ENCODE results near the gene SYNE1.
"Not testable (repeated sequence)": the region's sequence is repeated elsewhere in the genome, so short reads cannot be mapped to it uniquely, and the experiment has no call there.

SYNE1 gene

GRCh38 chr6:152625213-152625612 is 11.9 kb downstream of the SYNE1 start:
- Histone ChIP-seq H3K4me1 (ENCODE audit: control insufficient read depth in 2 of 2, insufficient read depth in 2 of 2, low read length in 2 of 2) (no peaks in the 10 kb centered on the region), H3K27me3 (ENCODE audit: control insufficient read depth in 2 of 2, insufficient read depth in 2 of 2, low read length in 2 of 2) (no peaks in the 10 kb centered on the region), H3K9ac (ENCODE audit: low read depth in 1 of 2, low read length in 2 of 2) (no peak overlapping the region), H3K36me3 (ENCODE audit: control insufficient read depth in 2 of 2, insufficient read depth in 2 of 2, low read length in 2 of 2) (no peaks in the 10 kb centered on the region), H3K4me3 (ENCODE audit: low read length in 2 of 2) (no peak overlapping the region), H3K9me3 (ENCODE audit: control insufficient read depth in 2 of 2, low read length in 2 of 2) (no peaks in the 10 kb centered on the region), H3K27ac (ENCODE audit: low read depth in 2 of 2, low read length in 2 of 2) (no peak overlapping the region)

GRCh38 chr6:152614776-152615175 is 22.4 kb downstream of the SYNE1 start:
- H3K9ac ChIP-seq (ENCODE audit: low read depth in 1 of 2, low read length in 2 of 2); H3K4me1 ChIP-seq (ENCODE audit: control insufficient read depth in 2 of 2, insufficient read depth in 2 of 2, low read length in 2 of 2); H3K27ac ChIP-seq (ENCODE audit: low read depth in 2 of 2, low read length in 2 of 2); H3K27me3 ChIP-seq (ENCODE audit: control insufficient read depth in 2 of 2, insufficient read depth in 2 of 2, low read length in 2 of 2); H3K36me3 ChIP-seq (ENCODE audit: control insufficient read depth in 2 of 2, insufficient read depth in 2 of 2, low read length in 2 of 2); H3K9me3 ChIP-seq (ENCODE audit: control insufficient read depth in 2 of 2, low read length in 2 of 2); H3K4me3 ChIP-seq (ENCODE audit: low read length in 2 of 2): not testable (repeated sequence)

GRCh38 chr6:152609125-152609670 is 28.0 kb downstream of the SYNE1 start:
- H3K4me1 ChIP-seq (ENCODE audit: control insufficient read depth in 2 of 2, insufficient read depth in 2 of 2, low read length in 2 of 2): no peaks in the 10 kb centered on the region
- no peaks in the 10 kb centered on the region for H3K36me3 ChIP-seq (ENCODE audit: control insufficient read depth in 2 of 2, insufficient read depth in 2 of 2, low read length in 2 of 2)
- no peaks in the 10 kb centered on the region for H3K9me3 ChIP-seq (ENCODE audit: control insufficient read depth in 2 of 2, low read length in 2 of 2)
- no peaks in the 10 kb centered on the region for H3K27me3 ChIP-seq (ENCODE audit: control insufficient read depth in 2 of 2, insufficient read depth in 2 of 2, low read length in 2 of 2)
- H3K9ac ChIP-seq (ENCODE audit: low read depth in 1 of 2, low read length in 2 of 2): no peak overlapping the region
- no peak overlapping the region for H3K4me3 ChIP-seq (ENCODE audit: low read length in 2 of 2)
- H3K27ac ChIP-seq (ENCODE audit: low read depth in 2 of 2, low read length in 2 of 2): no peak overlapping the region

- H3K4me1 ChIP-seq (ENCODE audit: control insufficient read depth in 2 of 2, insufficient read depth in 2 of 2, low read length in 2 of 2): no peaks in the 10 kb centered on the region
- H3K36me3 ChIP-seq (ENCODE audit: control insufficient read depth in 2 of 2, insufficient read depth in 2 of 2, low read length in 2 of 2): no peaks in the 10 kb centered on the region
- no peak overlapping the region for H3K4me3 ChIP-seq (ENCODE audit: low read length in 2 of 2)
- no peak overlapping the region for H3K27ac ChIP-seq (ENCODE audit: low read depth in 2 of 2, low read length in 2 of 2)
- H3K9me3 ChIP-seq (ENCODE audit: control insufficient read depth in 2 of 2, low read length in 2 of 2): no peaks in the 10 kb centered on the region
- no peaks in the 10 kb centered on the region for H3K27me3 ChIP-seq (ENCODE audit: control insufficient read depth in 2 of 2, insufficient read depth in 2 of 2, low read length in 2 of 2)
- H3K9ac ChIP-seq (ENCODE audit: low read depth in 1 of 2, low read length in 2 of 2): no peak overlapping the region
Measured at GRCh38 chr6:152605941-152606340, 31.2 kb downstream of the SYNE1 start.

- no peaks in the 10 kb centered on the region for H3K27me3 ChIP-seq (ENCODE audit: control insufficient read depth in 2 of 2, insufficient read depth in 2 of 2, low read length in 2 of 2)
- H3K36me3 ChIP-seq (ENCODE audit: control insufficient read depth in 2 of 2, insufficient read depth in 2 of 2, low read length in 2 of 2): no peaks in the 10 kb centered on the region
Measured at GRCh38 chr6:152605342-152605741, 31.8 kb downstream of the SYNE1 start.

GRCh38 chr6:152603911-152604310 is 33.3 kb downstream of the SYNE1 start:
- no peaks in the 10 kb centered on the region for H3K4me1 ChIP-seq (ENCODE audit: control insufficient read depth in 2 of 2, insufficient read depth in 2 of 2, low read length in 2 of 2)
- no peak overlapping the region for H3K27ac ChIP-seq (ENCODE audit: low read depth in 2 of 2, low read length in 2 of 2)
- no peaks in the 10 kb centered on the region for H3K27me3 ChIP-seq (ENCODE audit: control insufficient read depth in 2 of 2, insufficient read depth in 2 of 2, low read length in 2 of 2)
- H3K9me3 ChIP-seq (ENCODE audit: control insufficient read depth in 2 of 2, low read length in 2 of 2): no peaks in the 10 kb centered on the region
- H3K9ac ChIP-seq (ENCODE audit: low read depth in 1 of 2, low read length in 2 of 2): no peak overlapping the region
- H3K36me3 ChIP-seq (ENCODE audit: control insufficient read depth in 2 of 2, insufficient read depth in 2 of 2, low read length in 2 of 2): no peaks in the 10 kb centered on the region
- no peak overlapping the region for H3K4me3 ChIP-seq (ENCODE audit: low read length in 2 of 2)

More at GRCh38 chr6:152605342-152605741, 31.8 kb downstream of the SYNE1 start:
- Histone ChIP-seq H3K9me3 (ENCODE audit: control insufficient read depth in 2 of 2, low read length in 2 of 2) (no peaks in the 10 kb centered on the region), H3K4me3 (ENCODE audit: low read length in 2 of 2) (no peak overlapping the region), H3K4me1 (ENCODE audit: control insufficient read depth in 2 of 2, insufficient read depth in 2 of 2, low read length in 2 of 2) (no peaks in the 10 kb centered on the region), H3K27ac (ENCODE audit: low read depth in 2 of 2, low read length in 2 of 2) (no peak overlapping the region), H3K9ac (ENCODE audit: low read depth in 1 of 2, low read length in 2 of 2) (no peak overlapping the region)

GRCh38 chr6:152600022-152600421 is 37.1 kb downstream of the SYNE1 start:
- H3K4me1 ChIP-seq (ENCODE audit: control insufficient read depth in 2 of 2, insufficient read depth in 2 of 2, low read length in 2 of 2): no peaks in the 10 kb centered on the region
- no peak overlapping the region for H3K9ac ChIP-seq (ENCODE audit: low read depth in 1 of 2, low read length in 2 of 2)
- no peak overlapping the region for H3K27ac ChIP-seq (ENCODE audit: low read depth in 2 of 2, low read length in 2 of 2)
- H3K4me3 ChIP-seq (ENCODE audit: low read length in 2 of 2): no peak overlapping the region
- no peaks in the 10 kb centered on the region for H3K36me3 ChIP-seq (ENCODE audit: control insufficient read depth in 2 of 2, insufficient read depth in 2 of 2, low read length in 2 of 2)
- H3K9me3 ChIP-seq (ENCODE audit: control insufficient read depth in 2 of 2, low read length in 2 of 2): no peaks in the 10 kb centered on the region
- H3K27me3 ChIP-seq (ENCODE audit: control insufficient read depth in 2 of 2, insufficient read depth in 2 of 2, low read length in 2 of 2): no peaks in the 10 kb centered on the region

- H3K27ac ChIP-seq (ENCODE audit: low read depth in 2 of 2, low read length in 2 of 2): no peak overlapping the region
- no peaks in the 10 kb centered on the region for H3K9me3 ChIP-seq (ENCODE audit: control insufficient read depth in 2 of 2, low read length in 2 of 2)
- H3K27me3 ChIP-seq (ENCODE audit: control insufficient read depth in 2 of 2, insufficient read depth in 2 of 2, low read length in 2 of 2): no peaks in the 10 kb centered on the region
- H3K4me3 ChIP-seq (ENCODE audit: low read length in 2 of 2): no peak overlapping the region
- H3K9ac ChIP-seq (ENCODE audit: low read depth in 1 of 2, low read length in 2 of 2): no peak overlapping the region
- H3K36me3 ChIP-seq (ENCODE audit: control insufficient read depth in 2 of 2, insufficient read depth in 2 of 2, low read length in 2 of 2): no peaks in the 10 kb centered on the region
- no peaks in the 10 kb centered on the region for H3K4me1 ChIP-seq (ENCODE audit: control insufficient read depth in 2 of 2, insufficient read depth in 2 of 2, low read length in 2 of 2)
Measured at GRCh38 chr6:152598901-152599537, 38.1 kb downstream of the SYNE1 start.

GRCh38 chr6:152598421-152598820 is 38.7 kb downstream of the SYNE1 start:
- H3K36me3 ChIP-seq (ENCODE audit: control insufficient read depth in 2 of 2, insufficient read depth in 2 of 2, low read length in 2 of 2): no peaks in the 10 kb centered on the region
- H3K4me3 ChIP-seq (ENCODE audit: low read length in 2 of 2): no peak overlapping the region
- H3K27ac ChIP-seq (ENCODE audit: low read depth in 2 of 2, low read length in 2 of 2): no peak overlapping the region
- H3K9me3 ChIP-seq (ENCODE audit: control insufficient read depth in 2 of 2, low read length in 2 of 2): no peaks in the 10 kb centered on the region
- H3K27me3 ChIP-seq (ENCODE audit: control insufficient read depth in 2 of 2, insufficient read depth in 2 of 2, low read length in 2 of 2): no peaks in the 10 kb centered on the region
- H3K9ac ChIP-seq (ENCODE audit: low read depth in 1 of 2, low read length in 2 of 2): no peak overlapping the region
- H3K4me1 ChIP-seq (ENCODE audit: control insufficient read depth in 2 of 2, insufficient read depth in 2 of 2, low read length in 2 of 2): no peaks in the 10 kb centered on the region

GRCh38 chr6:152596726-152597125 is 40.4 kb downstream of the SYNE1 start:
- no peaks in the 10 kb centered on the region for H3K9me3 ChIP-seq (ENCODE audit: control insufficient read depth in 2 of 2, low read length in 2 of 2)
- H3K4me3 ChIP-seq (ENCODE audit: low read length in 2 of 2): no peak overlapping the region
- no peaks in the 10 kb centered on the region for H3K36me3 ChIP-seq (ENCODE audit: control insufficient read depth in 2 of 2, insufficient read depth in 2 of 2, low read length in 2 of 2)
- no peaks in the 10 kb centered on the region for H3K27me3 ChIP-seq (ENCODE audit: control insufficient read depth in 2 of 2, insufficient read depth in 2 of 2, low read length in 2 of 2)
- no peak overlapping the region for H3K27ac ChIP-seq (ENCODE audit: low read depth in 2 of 2, low read length in 2 of 2)
- no peaks in the 10 kb centered on the region for H3K4me1 ChIP-seq (ENCODE audit: control insufficient read depth in 2 of 2, insufficient read depth in 2 of 2, low read length in 2 of 2)
- no peak overlapping the region for H3K9ac ChIP-seq (ENCODE audit: low read depth in 1 of 2, low read length in 2 of 2)
